ENCODE measurements around the gene TFB1M. TPM values are rescaled to one million over a fixed set of nuclear protein-coding genes. Genes with fewer than 3 reads are reported as not detected.

The TFB1M gene
- total and polyA plus RNA-seq, 2 donors (not counting 3 experiments of a cell fraction or from before 2014, with no cell fraction given): 12.9 to 35.5 TPM

- Histone ChIP-seq H3K9me1 (replicated peaks; ENCODE audit: control insufficient read depth, extremely low read depth, insufficient read depth, low read length) (no peaks in the 10 kb centered on the region), H3K4me2 (ENCODE audit: insufficient read depth, low read length) (no peak overlapping the region), H2AFZ (ENCODE audit: low read depth, low read length) (no peak overlapping the region), H3K36me3 (ENCODE audit: control insufficient read depth in 2 of 2, extremely low read depth in 1 of 2, insufficient read depth in 2 of 2, low read length in 2 of 2) (no peaks in the 10 kb centered on the region), H4K20me1 (replicated peaks; ENCODE audit: control insufficient read depth, extremely low read depth, insufficient read depth, low read length) (no peaks in the 10 kb centered on the region), H3K79me2 (ENCODE audit: control insufficient read depth, insufficient read depth, low read length) (no peaks in the 10 kb centered on the region), H3K4me1 (ENCODE audit: control insufficient read depth, extremely low read depth, insufficient read depth, low read length) (no peaks in the 10 kb centered on the region), H3K27me3 (ENCODE audit: control insufficient read depth in 2 of 2, insufficient read depth in 2 of 2, low read length in 2 of 2) (no peaks in the 10 kb centered on the region), H3K4me3 (replicated peaks in 1 of 3; ENCODE audit: insufficient read depth in 1 of 3, low read depth in 1 of 3, low read length in 3 of 3) (no peak overlapping the region), H3K27ac (ENCODE audit: insufficient read depth, low read depth, low read length) (no peak overlapping the region), H3K9me3 (replicated peaks; ENCODE audit: control insufficient read depth, insufficient read depth, low read length) (no peaks in the 10 kb centered on the region), H3K9ac (replicated peaks; ENCODE audit: extremely low read depth, insufficient read depth, low read length) (no peak overlapping the region)
- no TSS peak for BruUV-seq (replicated peaks)
- DNase-seq (ENCODE audit: low read depth, low spot score) (no peak), FAIRE-seq (no peak)
- dilution Hi-C loops (cut with MboI; ENCODE audit: extremely low pct_ligation_motif_present, low sequenced_read_pairs): no loop called here
- intact Hi-C loops (cut with micrococcal nuclease): no loop called here
- ChIA-PET POLR2A (no interaction called here), CTCF (interaction anchor here (1.4 to 3.4 kb wide), 2 partner anchors 188 to 191 kb away, joined by 5 to 26 read pairs; no protein-coding TSS in a partner anchor)
- TF ChIP-seq FOS (IDR thresholded peaks at IDR 0.05; ENCODE audit: borderline replicate concordance, insufficient read depth, low read length) (no peak), CTCF (IDR thresholded peaks at IDR 0.05; ENCODE audit: extremely low read depth in 1 of 2, insufficient read depth in 1 of 2, low read depth in 1 of 2, low read length in 2 of 2) (no peak), POLR2AphosphoS5 (IDR thresholded peaks at IDR 0.05; ENCODE audit: insufficient read depth, low read depth, low read length) (no peak), JUN (IDR thresholded peaks at IDR 0.05; ENCODE audit: borderline replicate concordance, insufficient read depth, insufficient read length, low read depth) (no peak), GATA2 (IDR thresholded peaks at IDR 0.05; ENCODE audit: insufficient read depth, insufficient read length, low read depth, low read length) (no peak), POLR2A (IDR thresholded peaks at IDR 0.05; ENCODE audit: low read depth, low read length) (no peak), MAX (IDR thresholded peaks at IDR 0.05; ENCODE audit: insufficient read depth, insufficient read length) (no peak), EZH2 (IDR thresholded peaks at IDR 0.05; ENCODE audit: borderline replicate concordance, low read depth, low read length, severe bottlenecking) (no peak), MYC (IDR thresholded peaks at IDR 0.05; ENCODE audit: low read depth, low read length) (no peak)
Measured at GRCh38 chr6:155341130-155341828, 27.0 kb upstream of the TFB1M start.

Data from endothelial cell of umbilical vein (primary cell).